A172 (cell line): ENCODE measurements around the gene SERPINA10. TPM values are rescaled to one million over a fixed set of nuclear protein-coding genes. Genes with fewer than 3 reads are reported as not detected.
A peak's percentile ranks its signal among the peaks of the same experiment; 100 is the strongest.

Experiments
- DNase-seq: peaks from one replicate; pipeline ENCODE4 v3.0.0-alpha.2; 2015; ENCODE audit warnings: low spot score
- total RNA-seq: library from RNA; depleted of rRNA; stranded (reverse); fragments of >200 nt; shearing (Covaris generic); gene quantifications from 2 replicates; pipeline ENCODE4 v1.2.3, GENCODE V29; 2014; rRNA removed

The SERPINA10 gene
- not detected in 2 replicates for total RNA-seq

DNA sequence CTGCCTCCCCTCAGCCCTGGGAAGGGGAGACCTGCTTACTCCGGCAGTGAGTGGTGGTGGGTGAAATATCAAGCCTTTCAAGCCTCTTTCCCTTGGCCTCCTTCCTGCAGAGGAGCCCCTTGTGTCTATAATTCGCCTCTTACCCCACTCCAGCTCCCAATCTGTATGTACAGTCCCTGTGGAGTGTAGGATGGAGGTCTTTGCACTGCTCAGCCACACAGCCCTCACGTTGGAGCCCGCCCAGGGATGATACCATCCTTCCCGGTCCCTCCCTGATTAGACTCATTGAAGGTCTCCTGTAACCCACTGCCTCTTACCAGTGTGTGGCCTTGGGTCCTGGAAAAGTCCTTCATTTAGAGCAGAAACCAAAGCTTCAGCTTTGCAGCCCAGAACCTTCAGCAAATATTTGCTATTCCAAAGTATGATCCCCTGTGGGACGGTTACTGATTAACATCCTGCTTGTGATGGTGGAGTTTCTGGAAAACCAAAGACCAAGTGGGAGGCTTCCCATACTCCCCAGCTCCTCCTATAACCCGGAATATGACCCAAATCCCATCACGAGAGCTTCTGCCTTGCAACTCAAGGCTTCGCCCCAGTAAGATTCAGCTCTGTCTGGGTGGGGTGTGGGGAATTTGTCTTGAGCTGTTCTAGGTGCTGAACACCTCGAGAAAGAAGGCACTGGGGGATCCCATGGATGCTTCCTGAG, at the start of gene SERPINA10:
SERPINA10 (minus strand) TSS at position 397 of the 706 bp plus-strand sequence. CDS start 2,675 bp downstream, outside the sequence.
- DNase-seq = no peak

- DNase-seq = peak; percentile 95
Measured at GRCh38 chr14:94342334-94342934, 49.4 kb upstream of the SERPINA10 start.

GRCh38 chr14:94341656-94342333, 48.7 kb upstream of the SERPINA10 start:
- no peak for DNase-seq

- no peak for DNase-seq
Measured at GRCh38 chr14:94340533-94340932, 47.5 kb upstream of the SERPINA10 start.

DNA sequence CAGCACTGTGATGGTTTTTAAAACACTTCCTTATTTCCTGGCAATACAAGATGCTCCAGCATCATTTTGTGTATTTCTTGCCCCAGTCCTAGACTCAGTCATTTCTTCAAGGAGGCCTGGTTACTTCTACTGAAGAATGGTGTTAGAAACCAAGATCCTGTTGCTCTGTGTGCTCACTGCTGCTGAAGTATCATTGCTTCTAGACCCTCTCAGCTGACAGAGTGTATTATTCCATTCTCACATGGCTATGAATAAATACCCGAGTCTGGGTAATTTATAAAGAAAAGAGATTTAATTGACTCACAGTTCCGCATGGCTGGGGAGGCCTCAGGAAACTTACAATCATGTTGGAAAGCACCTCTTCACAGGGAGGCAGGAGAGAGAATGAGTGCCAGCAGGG, 45.0 kb upstream of the SERPINA10 start:
- no peak for DNase-seq

DNA sequence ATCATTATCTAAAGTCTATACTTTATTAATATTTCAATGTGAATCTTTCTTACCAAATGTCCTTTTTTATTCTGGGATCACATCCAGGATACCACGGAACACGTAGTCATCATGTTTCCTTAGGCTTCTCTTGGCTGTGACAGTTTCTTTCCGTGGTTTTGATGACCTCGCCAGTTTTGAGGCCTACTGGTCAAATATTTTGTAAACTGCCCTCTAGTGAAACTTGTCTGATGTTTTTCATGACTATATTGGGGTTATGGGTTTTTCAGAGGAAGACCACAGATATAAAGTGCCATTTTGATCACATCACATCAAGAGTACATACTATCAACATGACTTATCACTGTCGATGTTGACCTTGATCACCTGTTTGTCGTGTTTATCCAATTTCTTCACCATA, 44.2 kb upstream of the SERPINA10 start:
- DNase-seq = peak; percentile 19

DNA sequence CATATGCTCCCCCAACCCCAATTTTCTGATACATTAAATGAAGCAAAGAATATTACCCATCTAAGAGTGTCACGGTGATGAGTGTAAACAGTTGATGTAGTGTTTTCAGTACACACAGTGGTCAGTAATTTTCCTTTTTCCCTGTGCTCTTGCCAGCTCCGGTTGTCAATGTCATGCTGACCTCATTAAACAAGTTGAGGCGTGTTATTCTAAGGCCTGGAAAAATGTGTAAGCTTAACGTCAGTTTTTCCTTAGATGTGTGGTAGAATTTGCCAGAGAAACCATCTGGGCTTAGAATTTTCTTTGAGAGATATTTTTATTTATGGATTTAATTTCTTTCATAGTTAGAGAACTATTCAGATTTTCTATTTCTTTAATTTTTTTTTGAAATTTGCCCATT, 41.8 kb upstream of the SERPINA10 start:
- DNase-seq = no peak

- DNase-seq = no peak
Measured at GRCh38 chr14:94332587-94332986, 39.5 kb upstream of the SERPINA10 start.

GRCh38 chr14:94332063-94332583, 39.1 kb upstream of the SERPINA10 start:
- no peak for DNase-seq

DNA sequence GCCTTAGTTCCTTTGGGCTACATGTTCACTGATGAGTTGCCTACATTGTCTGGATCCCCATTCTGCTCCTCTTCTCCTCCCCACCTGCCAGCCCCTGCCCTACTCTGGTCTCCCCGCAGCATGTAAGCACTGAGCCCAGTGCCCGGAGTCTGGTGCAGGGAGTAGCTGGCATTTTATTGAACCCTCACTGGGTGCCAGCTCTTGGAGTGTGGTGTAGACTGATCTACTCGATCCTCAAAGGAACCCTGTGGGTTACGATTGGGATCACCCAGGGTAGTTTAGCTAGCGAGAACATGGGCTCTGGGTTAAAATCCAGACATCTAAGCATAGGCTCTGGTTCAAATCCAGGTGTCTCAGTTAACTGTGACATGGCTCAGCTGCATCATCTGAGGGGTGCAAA, 38.4 kb upstream of the SERPINA10 start:
- no peak for DNase-seq

DNA sequence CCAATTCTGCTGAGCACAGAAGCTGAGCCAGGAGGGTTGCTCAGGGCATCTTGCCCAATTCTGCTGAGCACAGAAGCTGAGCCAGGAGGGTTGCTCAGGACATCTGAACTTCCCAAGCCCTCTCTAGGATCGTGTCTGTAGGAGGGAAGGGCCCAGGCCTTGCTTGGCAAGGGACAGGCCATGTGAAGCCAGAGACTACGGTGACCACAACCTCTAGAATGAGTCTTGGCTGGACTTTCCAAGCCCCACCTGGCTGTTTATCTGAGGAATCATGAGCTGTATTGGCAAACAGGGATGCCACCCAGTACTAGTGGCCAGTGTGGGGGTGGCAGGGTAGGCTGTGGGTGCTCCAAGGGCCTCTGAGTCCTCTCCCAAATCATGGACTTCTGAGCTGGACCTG, 37.8 kb upstream of the SERPINA10 start:
- no peak for DNase-seq

- no peak for DNase-seq
Measured at GRCh38 chr14:94330432-94330831, 37.4 kb upstream of the SERPINA10 start.

DNA sequence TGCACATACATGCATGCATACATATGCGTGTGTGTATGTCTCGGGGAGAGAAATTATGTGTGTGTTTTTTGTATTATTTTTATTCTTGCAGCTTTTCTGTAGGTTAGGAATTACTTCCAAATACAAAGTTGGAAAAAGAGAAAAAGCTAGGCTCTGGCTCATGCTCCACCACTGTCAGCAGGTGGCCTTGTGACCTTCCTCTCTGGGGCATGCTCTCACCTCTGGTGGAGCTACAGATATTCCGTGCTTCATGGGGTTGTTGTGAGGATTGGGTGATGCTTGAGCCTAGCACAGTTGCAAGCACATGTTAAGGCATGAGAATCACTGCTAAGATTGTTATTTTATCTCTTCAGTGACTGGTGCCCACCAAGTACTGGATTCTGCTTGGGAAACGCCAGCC, 36.8 kb upstream of the SERPINA10 start:
- DNase-seq = no peak

GRCh38 chr14:94328196-94328595, 35.1 kb upstream of the SERPINA10 start:
- DNase-seq = no peak

DNA sequence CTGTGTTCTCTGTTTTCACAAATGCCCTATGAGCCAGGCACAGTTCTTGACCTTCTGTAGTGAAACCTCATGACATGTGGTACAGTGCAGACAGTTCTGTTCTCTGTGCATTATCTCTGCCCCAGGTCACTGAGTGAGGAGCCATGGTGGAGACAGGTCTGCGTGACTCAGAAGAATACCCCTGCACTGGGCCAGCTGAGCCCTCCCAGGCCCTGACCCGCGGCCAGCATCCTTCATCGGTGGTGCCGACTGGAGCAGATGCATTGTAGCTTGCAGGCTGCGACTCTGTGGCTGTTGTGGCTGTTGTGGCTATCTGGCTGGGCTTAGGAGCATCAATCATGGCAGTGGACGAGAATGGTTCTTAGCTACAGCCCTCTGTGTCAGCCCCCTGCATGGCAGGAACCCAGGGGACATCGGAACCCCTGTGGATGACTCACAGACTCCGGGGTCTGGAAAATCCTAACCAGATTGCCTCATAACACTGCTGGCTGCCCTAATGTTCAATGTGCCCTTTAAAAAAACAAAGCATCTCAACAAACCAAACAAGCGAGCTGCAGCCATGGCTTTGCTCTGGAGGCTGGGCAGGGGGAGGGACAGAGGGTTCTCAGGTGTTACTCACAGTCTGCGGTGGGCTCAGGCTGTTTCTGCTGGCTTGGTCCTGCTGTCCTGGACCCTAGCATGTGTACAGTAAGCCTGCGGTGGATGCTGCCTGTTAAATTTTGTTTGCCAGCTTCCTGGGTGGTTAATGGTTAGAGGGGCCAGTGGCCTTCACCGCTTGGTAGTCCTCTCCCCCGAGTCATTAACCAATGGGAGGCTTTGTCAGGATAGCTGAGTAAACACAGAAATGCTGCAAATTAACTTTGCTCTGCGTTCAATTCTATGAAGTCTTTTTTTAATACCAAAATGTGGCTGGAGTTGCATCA, 29.8 kb upstream of the SERPINA10 start, which contains the start of gene SERPINA6:
SERPINA6 (minus strand) TSS at position 689 of the 923 bp plus-strand sequence. CDS start 8,688 bp downstream, outside the sequence.
- peak; percentile 32 for DNase-seq

GRCh38 chr14:94321421-94322271, 28.6 kb upstream of the SERPINA10 start:
- no peak for DNase-seq

DNA sequence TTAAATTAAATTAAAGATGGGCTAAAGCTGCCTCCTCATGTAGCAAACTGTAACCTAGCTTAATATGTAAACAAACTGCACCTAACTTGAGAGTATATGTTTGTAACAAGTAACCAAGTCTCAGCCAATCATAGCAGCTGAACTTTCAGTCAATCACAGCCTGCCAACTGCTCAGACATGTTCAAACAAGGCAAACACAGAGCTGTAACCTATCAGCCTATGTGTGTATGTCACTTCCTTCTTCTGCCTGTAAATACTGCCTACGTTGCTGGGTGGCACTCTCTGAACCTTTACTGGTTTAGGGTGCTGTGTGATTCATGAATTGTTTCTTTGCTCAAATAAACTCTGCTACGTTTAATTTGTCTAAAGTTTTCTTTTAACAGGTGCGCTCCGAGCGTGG, 27.2 kb upstream of the SERPINA10 start:
- DNase-seq = no peak

DNA sequence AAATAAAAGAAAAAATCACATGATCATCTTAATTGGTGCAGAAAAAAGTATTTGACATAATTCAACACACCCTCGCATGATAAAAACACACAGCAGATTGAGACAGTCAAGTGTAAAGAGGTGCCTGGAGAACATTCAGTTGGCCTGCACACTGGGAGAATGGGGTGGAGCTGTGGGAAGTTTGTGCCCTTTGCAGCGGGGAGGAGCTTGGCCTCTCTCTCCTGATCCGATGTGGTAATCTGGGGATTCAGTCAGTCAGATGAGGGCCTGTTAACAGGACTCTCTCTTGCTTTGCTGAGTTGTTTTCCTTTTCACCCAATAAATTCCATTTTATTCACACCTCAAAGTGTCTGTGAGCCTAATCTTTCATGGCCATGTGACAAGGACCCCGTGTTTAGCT, 24.2 kb upstream of the SERPINA10 start:
- no peak for DNase-seq

DNA sequence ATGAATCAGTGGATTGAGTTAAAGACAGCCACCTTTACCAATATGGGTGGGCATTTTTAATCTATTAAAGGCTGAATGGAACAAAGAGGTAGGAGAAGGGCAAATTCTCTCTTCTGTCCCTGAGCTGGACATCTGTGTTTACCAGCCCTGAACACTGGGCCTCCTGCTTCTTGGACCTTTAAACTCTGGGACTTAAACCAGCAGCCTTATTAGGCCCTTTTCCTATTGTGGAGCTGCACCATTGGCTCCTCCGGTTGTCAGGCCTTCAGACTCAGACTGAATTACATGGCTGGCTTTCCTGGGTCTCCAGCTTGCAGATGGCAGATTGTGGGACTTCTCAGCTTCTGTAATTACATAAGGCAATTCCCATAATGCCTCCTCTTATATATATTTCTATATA, 23.6 kb upstream of the SERPINA10 start:
- no peak for DNase-seq

DNA sequence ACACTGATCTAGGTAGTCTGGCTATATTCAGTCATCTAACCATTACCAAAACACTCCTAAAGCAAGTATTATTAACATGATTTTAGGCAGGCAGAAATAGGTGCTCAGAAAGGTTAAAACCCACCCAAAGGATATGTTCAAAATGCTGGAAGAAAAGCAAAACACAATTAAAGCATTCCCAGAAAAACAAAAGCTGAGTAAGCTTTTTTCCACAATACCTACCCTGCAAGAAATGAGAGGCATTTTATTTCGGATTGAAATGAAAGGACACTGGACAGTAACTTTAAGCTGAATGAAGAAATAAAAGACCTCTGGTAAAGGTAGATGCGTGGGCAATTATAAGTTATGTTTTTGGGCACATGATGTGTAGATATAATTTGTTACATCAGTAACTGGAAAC, 21.8 kb upstream of the SERPINA10 start:
- no peak for DNase-seq
